NB4 (cell line): ENCODE data around the gene ZNF468.
"Not testable (repeated sequence)": the region's sequence is repeated elsewhere in the genome, so short reads cannot be mapped to it uniquely, and the experiment has no call there.

Experiments
- DNase-seq: peaks from one replicate; pipeline ENCODE4 v3.0.0; 2010; ENCODE audit warnings: low read depth
- H3K4me3 ChIP-seq: one replicate; pipeline ENCODE4 v1.5.1; 2011; ENCODE audit warnings: mild to moderate bottlenecking, low read depth, low read length, moderate library complexity
- CTCF ChIP-seq: IDR thresholded peaks from one replicate; pipeline ENCODE4 v1.5.1; 2012; ENCODE audit warnings: low read depth, low read length
- MAX ChIP-seq: IDR thresholded peaks from 2 replicates; pipeline ENCODE4 v1.6.1; 2011; ENCODE audit warnings: low read depth, low read length
- MYC ChIP-seq: IDR thresholded peaks from 2 replicates; pipeline ENCODE4 v1.6.1; 2011; ENCODE audit warnings: low read depth, low read length
- POLR2A ChIP-seq: IDR thresholded peaks from 2 replicates; pipeline ENCODE4 v1.6.1; 2011; ENCODE audit warnings: mild to moderate bottlenecking; ENCODE audit not compliant: insufficient read length; ENCODE audit errors: extremely low read depth

Gene ZNF468

GRCh38 chr19:52857378-52858191, at the start of gene ZNF468:
TSS of gene ZNF468 (minus strand) at chr19:52857619. CDS start at chr19:52854272, 3,347 bp downstream.
- H3K4me3 ChIP-seq, result peak within 1 kb of the TSS; percentile 81
- TF ChIP-seq POLR2A, result peak; percentile 46
- DNase-seq, result peak; percentile 69

- not testable (repeated sequence) for H3K4me3 ChIP-seq, DNase-seq
Observed at GRCh38 chr19:52904052-52904780, 46.8 kb upstream of the ZNF468 start.

GRCh38 chr19:52901842-52902241, 44.4 kb upstream of the ZNF468 start:
- no peak for DNase-seq
- TF ChIP-seq MAX (no peak), CTCF (no peak), POLR2A (no peak), MYC (no peak)
- no peak overlapping the region for H3K4me3 ChIP-seq

GRCh38 chr19:52898596-52898995, 41.2 kb upstream of the ZNF468 start:
- H3K4me3 ChIP-seq, DNase-seq: not testable (repeated sequence)

GRCh38 chr19:52898101-52898500, 40.7 kb upstream of the ZNF468 start:
- peak overlapping the region; percentile 16 for H3K4me3 ChIP-seq
- no peak for DNase-seq
- TF ChIP-seq POLR2A (no peak), CTCF (no peak), MYC (no peak), MAX (no peak)

- TF ChIP-seq POLR2A (peak; percentile 92), MYC (0 out of 2 replicates have a peak, but pooled peaks have one; percentile 48), MAX (peak; percentile 79), CTCF (no peak)
- DNase-seq, result peak; percentile 96
- peak within 1 kb of the TSS; percentile 92 for H3K4me3 ChIP-seq
Observed at GRCh38 chr19:52897138-52897935, 39.9 kb upstream of the ZNF468 start, which contains the start of gene ZNF320. TSS of gene ZNF320 (minus strand) at chr19:52897635. CDS start at chr19:52890255, 7,380 bp downstream.

- DNase-seq, result no peak
- TF ChIP-seq MAX, result no peak
- no peak for TF ChIP-seq POLR2A
- TF ChIP-seq MYC, result no peak
- TF ChIP-seq CTCF, result no peak
- H3K4me3 ChIP-seq, result peak overlapping the region; percentile 92
Observed at GRCh38 chr19:52896431-52897137, 39.2 kb upstream of the ZNF468 start.
